BLaER1 treated with 17β-estradiol and CSF1 and Interleukin-3, amounts not matched to agents 10 nM and 100 nM (cell line): ENCODE measurements around the gene PTPRZ1.
A peak's percentile ranks its signal among the peaks of the same experiment; 100 is the strongest.

ENCODE experiments used
- H3K27ac ChIP-seq, 11 experiments: shearing (Covaris generic); formaldehyde crosslinking; 2 replicates each; pipeline ENCODE4 v1.8.1; 2022
- H3K27me3 ChIP-seq, 11 experiments: shearing (Covaris generic); formaldehyde crosslinking; 2 replicates each; pipeline ENCODE4 v1.8.1; 2022
- H3K36me3 ChIP-seq, 11 experiments: shearing (Covaris generic); formaldehyde crosslinking; 2 replicates each; pipeline ENCODE4 v1.8.1; 2022
- H3K4me1 ChIP-seq, 10 experiments: shearing (Covaris generic); formaldehyde crosslinking; 2 replicates each; pipeline ENCODE4 v1.8.1; 2022
- H3K4me2 ChIP-seq, 11 experiments: shearing (Covaris generic); formaldehyde crosslinking; 2 replicates each; pipeline ENCODE4 v1.8.1; 2022
- H3K4me3 ChIP-seq, 10 experiments: shearing (Covaris generic); formaldehyde crosslinking; 2 replicates each; pipeline ENCODE4 v1.8.1; 2022
- H3K9ac ChIP-seq, 11 experiments: shearing (Covaris generic); formaldehyde crosslinking; 2 replicates each; pipeline ENCODE4 v1.8.1; 2022
- H3K9me3 ChIP-seq, 11 experiments: shearing (Covaris generic); formaldehyde crosslinking; replicated peaks in 1 of 11; 2 replicates each; pipeline ENCODE4 v1.8.1; 2022
- H4K20me1 ChIP-seq, 11 experiments: shearing (Covaris generic); formaldehyde crosslinking; 2 replicates each; pipeline ENCODE4 v1.8.1; 2022
- Cebpa-rat ChIP-seq, 11 experiments: shearing (Covaris generic); IDR thresholded peaks; 2 replicates each; pipeline ENCODE4 v1.8.1; 2022

The PTPRZ1 gene

GRCh38 chr7:122046402-122046801, 173.4 kb downstream of the PTPRZ1 start:
- Histone ChIP-seq H4K20me1 (no peaks in the 10 kb centered on the region), H3K27ac (no peak overlapping the region), H3K9ac (no peak overlapping the region), H3K4me3 (no peak overlapping the region), H3K4me2 (no peak overlapping the region), H3K36me3 (no peaks in the 10 kb centered on the region), H3K4me1 (no peaks in the 10 kb centered on the region), H3K27me3 (no peaks in the 10 kb centered on the region), H3K9me3 (no peaks in the 10 kb centered on the region)
- peak in 2 of 11 experiments; percentile 30 to 50; a peak in 3 of 22 replicates for TF ChIP-seq Cebpa-rat (IDR thresholded peaks at IDR 0.05)

- Histone ChIP-seq H3K27ac (no peak overlapping the region), H4K20me1 (no peaks in the 10 kb centered on the region), H3K36me3 (no peaks in the 10 kb centered on the region), H3K4me3 (no peak overlapping the region), H3K9ac (no peak overlapping the region), H3K9me3 (no peaks in the 10 kb centered on the region), H3K4me2 (no peak overlapping the region), H3K27me3 (no peaks in the 10 kb centered on the region), H3K4me1 (peaks cover 0 to 13% (median 0%) of the 10 kb centered on the region in 10 experiments; a peak in 4 of 20 replicates)
- no peak for TF ChIP-seq Cebpa-rat (IDR thresholded peaks at IDR 0.05)
Observed at GRCh38 chr7:122054393-122054792, 181.4 kb downstream of the PTPRZ1 start.

- Histone ChIP-seq H3K4me2 (no peak overlapping the region), H3K36me3 (no peaks in the 10 kb centered on the region), H4K20me1 (no peaks in the 10 kb centered on the region), H3K27me3 (no peaks in the 10 kb centered on the region), H3K4me1 (peaks cover 0 to 13% (median 0%) of the 10 kb centered on the region in 10 experiments; a peak in 4 of 20 replicates), H3K27ac (no peak overlapping the region), H3K9me3 (no peaks in the 10 kb centered on the region), H3K9ac (no peak overlapping the region), H3K4me3 (no peak overlapping the region)
- TF ChIP-seq Cebpa-rat (IDR thresholded peaks at IDR 0.05) = no peak
Observed at GRCh38 chr7:122055073-122055472, 182.1 kb downstream of the PTPRZ1 start.

DNA sequence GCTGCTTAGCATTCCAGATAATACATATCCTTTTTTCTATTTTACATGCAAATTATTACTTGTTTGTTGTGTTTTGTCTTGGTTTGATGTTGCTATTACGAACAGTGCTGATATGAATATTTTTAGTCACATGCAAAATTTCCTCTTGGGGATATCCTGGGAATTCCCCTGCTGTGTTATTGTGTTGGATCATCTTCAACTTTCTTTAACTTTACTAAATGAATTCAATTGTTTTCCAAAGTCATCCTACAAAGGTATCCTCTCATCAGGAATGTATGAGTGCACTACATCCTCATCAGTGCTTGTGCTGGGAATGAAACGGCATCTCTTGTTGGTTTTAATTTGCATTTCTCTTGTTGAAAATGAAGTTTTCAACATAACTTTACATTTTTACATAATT, 184.0 kb downstream of the PTPRZ1 start:
- Histone ChIP-seq H3K9me3 (no peaks in the 10 kb centered on the region), H4K20me1 (no peaks in the 10 kb centered on the region), H3K4me1 (peaks cover 0 to 13% (median 0%) of the 10 kb centered on the region in 10 experiments; a peak in 4 of 20 replicates), H3K4me2 (peak overlapping the region in 2 of 11 experiments; percentile 34 to 54; a peak in 3 of 22 replicates), H3K9ac (no peak overlapping the region), H3K27me3 (no peaks in the 10 kb centered on the region), H3K36me3 (no peaks in the 10 kb centered on the region), H3K4me3 (no peak overlapping the region), H3K27ac (peak overlapping the region in 3 of 11 experiments; percentile 50 to 58 (median 53); a peak in 4 of 22 replicates)
- TF ChIP-seq Cebpa-rat (IDR thresholded peaks at IDR 0.05) = no peak

DNA sequence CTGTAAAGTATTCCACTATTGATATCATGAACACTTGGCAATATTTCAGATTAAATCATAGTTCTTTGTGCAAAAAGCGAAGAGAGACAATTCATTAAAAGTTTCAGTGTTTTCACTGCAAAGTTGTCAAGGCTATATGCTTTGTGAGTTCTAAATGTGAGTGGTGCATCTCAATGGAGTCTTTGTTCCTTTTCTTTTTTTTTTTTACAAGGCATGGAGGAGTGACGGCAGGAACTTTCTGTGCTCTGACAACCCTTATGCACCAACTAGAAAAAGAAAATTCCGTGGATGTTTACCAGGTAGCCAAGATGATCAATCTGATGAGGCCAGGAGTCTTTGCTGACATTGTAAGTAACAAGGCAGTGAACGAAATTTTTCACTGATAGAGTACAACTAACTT, 186.6 kb downstream of the PTPRZ1 start:
- H3K9me3 ChIP-seq = no peaks in the 10 kb centered on the region
- no peak overlapping the region for H3K27ac ChIP-seq
- no peak overlapping the region for H3K9ac ChIP-seq
- no peak overlapping the region for H3K4me2 ChIP-seq
- peaks cover 0 to 13% (median 0%) of the 10 kb centered on the region in 10 experiments; a peak in 4 of 20 replicates for H3K4me1 ChIP-seq
- no peaks in the 10 kb centered on the region for H4K20me1 ChIP-seq
- TF ChIP-seq Cebpa-rat (IDR thresholded peaks at IDR 0.05) = no peak
- no peaks in the 10 kb centered on the region for H3K36me3 ChIP-seq
- H3K4me3 ChIP-seq = no peak overlapping the region
- no peaks in the 10 kb centered on the region for H3K27me3 ChIP-seq

GRCh38 chr7:122063146-122063545, 190.2 kb downstream of the PTPRZ1 start:
- no peaks in the 10 kb centered on the region for H3K36me3 ChIP-seq

GRCh38 chr7:122064971-122065370, 192.0 kb downstream of the PTPRZ1 start:
- H4K20me1 ChIP-seq = no peaks in the 10 kb centered on the region
- H3K4me2 ChIP-seq = no peak overlapping the region
- H3K4me3 ChIP-seq = no peak overlapping the region
- no peak for TF ChIP-seq Cebpa-rat (IDR thresholded peaks at IDR 0.05)
- H3K9ac ChIP-seq = no peak overlapping the region
- H3K27ac ChIP-seq = no peak overlapping the region
- H3K36me3 ChIP-seq = no peaks in the 10 kb centered on the region
- H3K4me1 ChIP-seq = no peaks in the 10 kb centered on the region
- H3K27me3 ChIP-seq = no peaks in the 10 kb centered on the region
- no peaks in the 10 kb centered on the region for H3K9me3 ChIP-seq

More at GRCh38 chr7:122063146-122063545, 190.2 kb downstream of the PTPRZ1 start:
- H4K20me1 ChIP-seq = no peaks in the 10 kb centered on the region
- no peaks in the 10 kb centered on the region for H3K9me3 ChIP-seq
- H3K4me1 ChIP-seq = no peaks in the 10 kb centered on the region
- no peak overlapping the region for H3K4me3 ChIP-seq
- H3K9ac ChIP-seq = no peak overlapping the region
- no peaks in the 10 kb centered on the region for H3K27me3 ChIP-seq
- H3K27ac ChIP-seq = no peak overlapping the region
- H3K4me2 ChIP-seq = no peak overlapping the region
- TF ChIP-seq Cebpa-rat (IDR thresholded peaks at IDR 0.05) = no peak

DNA sequence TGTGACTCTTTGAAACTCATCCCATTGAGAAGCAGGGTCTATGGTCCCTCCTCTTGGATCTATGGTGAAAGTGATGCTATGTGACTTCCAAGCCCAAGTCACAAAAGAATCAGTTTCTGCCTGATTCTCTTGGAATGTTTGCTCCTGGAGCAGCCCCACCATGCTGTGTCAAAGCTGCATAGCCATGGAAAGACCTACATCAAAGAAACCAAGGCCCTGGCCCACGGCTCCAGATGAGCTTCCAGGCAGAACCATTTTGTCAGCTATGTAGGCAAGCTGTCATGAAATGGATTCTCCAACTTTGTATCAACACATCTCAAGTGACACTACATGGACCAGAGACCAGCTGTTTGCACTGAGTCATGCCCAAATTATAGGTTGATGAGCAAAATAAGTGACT, 194.1 kb downstream of the PTPRZ1 start:
- Histone ChIP-seq H3K4me1 (no peaks in the 10 kb centered on the region), H3K36me3 (no peaks in the 10 kb centered on the region), H3K27me3 (no peaks in the 10 kb centered on the region), H3K27ac (no peak overlapping the region), H4K20me1 (no peaks in the 10 kb centered on the region), H3K9me3 (no peaks in the 10 kb centered on the region), H3K4me2 (no peak overlapping the region), H3K4me3 (no peak overlapping the region), H3K9ac (no peak overlapping the region)
- no peak for TF ChIP-seq Cebpa-rat (IDR thresholded peaks at IDR 0.05)

DNA sequence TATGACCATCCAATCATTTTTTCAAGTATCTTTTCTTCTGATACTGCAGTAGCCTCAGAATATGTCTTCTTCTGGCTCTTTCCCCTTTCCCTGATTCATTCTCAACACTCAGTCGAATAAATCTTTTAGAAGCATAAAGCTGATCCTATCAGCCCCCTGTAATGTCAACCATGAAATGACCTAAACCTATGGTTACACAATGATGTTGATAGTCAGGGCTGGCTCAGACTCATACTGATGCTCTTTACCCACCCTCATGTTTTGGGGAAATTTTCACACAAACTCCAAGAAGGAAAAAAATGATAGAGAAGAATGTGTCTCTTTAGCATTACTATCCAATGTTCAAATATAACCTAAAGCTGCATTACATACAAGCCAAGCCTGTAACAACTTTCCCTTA, 195.1 kb downstream of the PTPRZ1 start:
- H3K9ac ChIP-seq = no peak overlapping the region
- peaks cover 0 to under 1% (median 0%) of the 10 kb centered on the region in 11 experiments; a peak in 1 of 22 replicates for H3K36me3 ChIP-seq
- H3K27ac ChIP-seq = no peak overlapping the region
- no peak overlapping the region for H3K4me2 ChIP-seq
- no peaks in the 10 kb centered on the region for H3K27me3 ChIP-seq
- no peaks in the 10 kb centered on the region for H3K4me1 ChIP-seq
- no peak overlapping the region for H3K4me3 ChIP-seq
- H3K9me3 ChIP-seq = no peaks in the 10 kb centered on the region
- TF ChIP-seq Cebpa-rat (IDR thresholded peaks at IDR 0.05) = no peak
- no peaks in the 10 kb centered on the region for H4K20me1 ChIP-seq

DNA sequence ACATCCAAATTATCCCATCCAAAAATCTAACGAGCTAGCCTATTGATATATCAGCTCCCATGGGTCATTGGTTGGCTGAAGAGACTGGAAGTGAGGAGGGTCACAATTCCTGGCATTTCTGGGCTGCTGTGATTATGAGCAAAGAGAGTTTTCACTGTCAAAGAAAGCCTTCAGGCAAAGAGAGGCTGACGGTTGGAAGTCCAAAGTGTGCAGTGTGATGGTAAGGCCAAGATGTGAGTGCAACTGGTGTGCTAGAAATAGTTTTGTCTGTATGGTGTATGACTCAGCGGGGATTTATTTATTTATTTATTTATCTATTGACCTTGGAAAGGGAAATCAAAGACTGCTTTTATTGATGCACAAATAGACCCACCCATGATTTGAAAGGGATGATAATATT, 196.0 kb downstream of the PTPRZ1 start:
- H3K4me2 ChIP-seq = no peak overlapping the region
- H3K27ac ChIP-seq = no peak overlapping the region
- no peaks in the 10 kb centered on the region for H3K9me3 ChIP-seq
- no peaks in the 10 kb centered on the region for H3K27me3 ChIP-seq
- no peak overlapping the region for H3K9ac ChIP-seq
- H3K4me3 ChIP-seq = no peak overlapping the region
- no peaks in the 10 kb centered on the region for H4K20me1 ChIP-seq
- H3K4me1 ChIP-seq = no peaks in the 10 kb centered on the region
- H3K36me3 ChIP-seq = peaks cover 0 to 6% (median 3%) of the 10 kb centered on the region in 11 experiments; a peak in 4 of 22 replicates
- TF ChIP-seq Cebpa-rat (IDR thresholded peaks at IDR 0.05) = no peak
